PC-9 (cell line): ENCODE data around the gene MED29.

Experiments used
- EZH2 ChIP-seq: fragments of 200-600 bp; sonication (generic); IDR thresholded peaks from 2 replicates; pipeline ENCODE4 v1.8.0; 2017; ENCODE audit warnings: antibody characterized with exemption, low read depth
- TF ChIP-seq, protein P1 (sequence below): fragments of 200-600 bp; sonication (generic); conservative IDR thresholded peaks from 2 replicates; pipeline ENCODE4 v1.6.1; 2017; ENCODE audit warnings: mixed run types, antibody characterized with exemption, mild to moderate bottlenecking, moderate library complexity

DNA sequence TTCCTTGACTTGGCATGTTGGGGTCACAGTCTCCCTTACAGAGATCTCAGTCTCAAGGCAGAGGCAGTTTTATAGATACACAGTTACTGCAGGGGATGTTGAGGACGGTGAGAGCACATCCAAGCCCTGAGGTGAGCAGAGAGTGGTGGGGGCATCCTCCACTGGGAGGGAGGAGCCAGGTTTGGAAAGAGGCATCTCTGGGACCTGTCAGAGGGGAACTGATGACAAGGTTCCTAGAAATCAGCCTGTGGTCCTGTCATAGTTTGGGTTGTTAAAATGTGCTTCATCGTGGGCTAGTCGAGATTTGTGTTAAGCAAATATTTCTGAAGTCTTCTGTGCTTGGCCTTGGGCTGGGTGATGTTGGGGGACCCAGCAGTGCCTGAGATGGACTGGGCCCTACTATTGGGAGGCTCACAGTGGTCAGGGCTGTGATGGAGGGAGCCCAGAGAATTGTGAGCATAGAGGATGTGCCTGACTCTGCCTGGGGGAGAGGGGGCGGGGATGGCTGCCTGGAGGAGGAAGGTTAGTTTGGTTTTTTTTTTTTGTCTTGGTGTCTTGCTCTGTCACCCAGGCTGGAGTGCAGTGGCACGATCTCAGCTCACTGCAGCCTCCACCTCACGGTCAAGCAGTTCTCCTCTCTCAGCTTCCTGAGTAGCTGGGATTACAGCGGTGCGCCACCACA, 58.1 kb downstream of the MED29 start:
- TF ChIP-seq, protein P1, sequence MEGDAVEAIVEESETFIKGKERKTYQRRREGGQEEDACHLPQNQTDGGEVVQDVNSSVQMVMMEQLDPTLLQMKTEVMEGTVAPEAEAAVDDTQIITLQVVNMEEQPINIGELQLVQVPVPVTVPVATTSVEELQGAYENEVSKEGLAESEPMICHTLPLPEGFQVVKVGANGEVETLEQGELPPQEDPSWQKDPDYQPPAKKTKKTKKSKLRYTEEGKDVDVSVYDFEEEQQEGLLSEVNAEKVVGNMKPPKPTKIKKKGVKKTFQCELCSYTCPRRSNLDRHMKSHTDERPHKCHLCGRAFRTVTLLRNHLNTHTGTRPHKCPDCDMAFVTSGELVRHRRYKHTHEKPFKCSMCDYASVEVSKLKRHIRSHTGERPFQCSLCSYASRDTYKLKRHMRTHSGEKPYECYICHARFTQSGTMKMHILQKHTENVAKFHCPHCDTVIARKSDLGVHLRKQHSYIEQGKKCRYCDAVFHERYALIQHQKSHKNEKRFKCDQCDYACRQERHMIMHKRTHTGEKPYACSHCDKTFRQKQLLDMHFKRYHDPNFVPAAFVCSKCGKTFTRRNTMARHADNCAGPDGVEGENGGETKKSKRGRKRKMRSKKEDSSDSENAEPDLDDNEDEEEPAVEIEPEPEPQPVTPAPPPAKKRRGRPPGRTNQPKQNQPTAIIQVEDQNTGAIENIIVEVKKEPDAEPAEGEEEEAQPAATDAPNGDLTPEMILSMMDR, result no peak
- no peak for TF ChIP-seq EZH2
